NCI-H510A (cell line): Measurements from ENCODE around the gene CLIC4.
"Not testable (repeated sequence)": the region's sequence is repeated elsewhere in the genome, so short reads cannot be mapped to it uniquely, and the experiment has no call there.

Experiments used
- DNase-seq: peaks from one replicate; lab custom pipeline; 2025; lab: John Stamatoyannopoulos, UW

The CLIC4 gene

GRCh38 chr1:24744911-24745710 is at the start of gene CLIC4:
Gene CLIC4, plus strand, starts transcription at chr1:24745447. Its CDS starts 107 bp downstream, at chr1:24745554.
- peak; percentile 94 for DNase-seq

GRCh38 chr1:24696041-24696755 is 49.0 kb upstream of the CLIC4 start:
- DNase-seq = no peak

GRCh38 chr1:24696756-24697330 is 48.4 kb upstream of the CLIC4 start:
- no peak for DNase-seq

GRCh38 chr1:24697453-24698001 is 47.7 kb upstream of the CLIC4 start:
- not testable (repeated sequence) for DNase-seq

GRCh38 chr1:24698326-24698725 is 46.9 kb upstream of the CLIC4 start:
- DNase-seq = not testable (repeated sequence)

GRCh38 chr1:24699628-24700027 is 45.6 kb upstream of the CLIC4 start:
- no peak for DNase-seq

- peak; percentile 31 for DNase-seq
These were observed 42.5 kb upstream of the CLIC4 start for GRCh38 chr1:24702511-24703293.

- no peak for DNase-seq
These were observed 40.6 kb upstream of the CLIC4 start for GRCh38 chr1:24704411-24705259.

- DNase-seq = peak; percentile 93
These were observed 39.8 kb upstream of the CLIC4 start for GRCh38 chr1:24705260-24706073.

- not testable (repeated sequence) for DNase-seq
These were observed 39.2 kb upstream of the CLIC4 start for GRCh38 chr1:24706074-24706389.

- DNase-seq = no peak
These were observed 37.6 kb upstream of the CLIC4 start for GRCh38 chr1:24707687-24708086.

GRCh38 chr1:24708938-24709337 is 36.3 kb upstream of the CLIC4 start:
- DNase-seq = no peak

GRCh38 chr1:24709791-24710441 is 35.3 kb upstream of the CLIC4 start:
- DNase-seq = no peak

GRCh38 chr1:24711329-24711728 is 33.9 kb upstream of the CLIC4 start:
- no peak for DNase-seq

- no peak for DNase-seq
These were observed 32.1 kb upstream of the CLIC4 start for GRCh38 chr1:24713176-24713575.

- no peak for DNase-seq
These were observed 31.5 kb upstream of the CLIC4 start for GRCh38 chr1:24713736-24714135.

GRCh38 chr1:24714859-24715520 is 30.3 kb upstream of the CLIC4 start:
- DNase-seq = no peak

GRCh38 chr1:24715658-24716057 is 29.6 kb upstream of the CLIC4 start:
- DNase-seq = no peak
